AG04450 (cell line): ENCODE data around the gene SHROOM4. TPM values are rescaled to one million over a fixed set of nuclear protein-coding genes. Genes with fewer than 3 reads are reported as not detected.

ENCODE experiments used
- CTCF ChIA-PET: fragments of 300-600, 350-600 bp; formaldehyde crosslinking; extraction: SDS; loops from one replicate; lab custom pipeline; 2022; ENCODE audit warnings: antibody characterized with exemption, inconsistent platforms; lab: Charles Lee
- POLR2A ChIA-PET: fragments of 350-600 bp; formaldehyde crosslinking; extraction: SDS; loops from one replicate; lab custom pipeline; 2021; ENCODE audit warnings: antibody characterized with exemption, inconsistent platforms; lab: Yijun Ruan, JAX
- DNase-seq: peaks from one replicate; pipeline ENCODE4 v3.0.0-alpha.2; 2011; ENCODE audit warnings: low read depth, low spot score
- H3K27ac ChIP-seq: one replicate; pipeline ENCODE4 v1.5.1; 2012; ENCODE audit warnings: low read depth, low read length, control low read depth
- H3K27me3 ChIP-seq: one replicate; pipeline ENCODE4 v1.6.0; 2012; ENCODE audit warnings: low read length; ENCODE audit not compliant: control insufficient read depth, insufficient read depth
- H3K4me3 ChIP-seq: 2 replicates; pipeline ENCODE4 v1.5.1; 2011; ENCODE audit warnings: mild to moderate bottlenecking, low read depth, low read length, control low read depth
- H3K9me3 ChIP-seq: 2 replicates; pipeline ENCODE4 v1.5.1; 2012; ENCODE audit warnings: low read length; ENCODE audit not compliant: control insufficient read depth, insufficient read depth
- polyA plus RNA-seq: library from polyadenylated mRNA; depleted of rRNA; stranded (reverse); fragments of >200 nt; gene quantifications from 2 replicates; pipeline ENCODE4 v1.2.3, GENCODE V29; 2011
- TF ChIP-seq, protein P1 (sequence below): IDR thresholded peaks from 2 replicates; pipeline ENCODE4 v1.5.1; 2011; ENCODE audit warnings: low read depth, low read length, control low read depth, inconsistent platforms

SHROOM4 gene
- polyA plus RNA-seq, 1 experiment: 1.0 TPM

DNA sequence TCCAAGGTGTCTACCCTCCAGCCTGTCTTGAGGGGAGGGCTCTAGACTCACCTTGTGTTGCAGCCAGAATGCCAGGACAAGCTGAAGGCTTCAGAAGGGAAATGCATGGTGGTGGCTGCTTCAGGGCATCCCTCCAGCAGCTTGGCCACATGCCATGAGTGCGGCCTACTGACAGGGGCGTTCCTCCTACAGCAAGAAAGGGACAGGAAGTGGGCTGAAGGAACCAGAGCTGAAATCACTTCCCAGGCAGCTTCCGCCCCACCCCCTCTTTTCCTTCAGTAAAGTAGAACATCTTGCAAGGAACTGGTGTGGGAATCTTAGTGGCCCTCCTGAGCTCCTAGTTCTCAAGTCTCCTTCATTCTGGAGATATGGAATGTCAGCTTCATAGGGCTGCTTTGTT lies 175.9 kb downstream of the SHROOM4 start:
- POLR2A ChIA-PET: no interaction called here
- Histone ChIP-seq H3K9me3 (no peaks in the 10 kb centered on the region), H3K27me3 (no peaks in the 10 kb centered on the region), H3K4me3 (no peak overlapping the region), H3K27ac (no peak overlapping the region)
- CTCF ChIA-PET: no interaction called here
- no peak for DNase-seq
- TF ChIP-seq, protein P1, sequence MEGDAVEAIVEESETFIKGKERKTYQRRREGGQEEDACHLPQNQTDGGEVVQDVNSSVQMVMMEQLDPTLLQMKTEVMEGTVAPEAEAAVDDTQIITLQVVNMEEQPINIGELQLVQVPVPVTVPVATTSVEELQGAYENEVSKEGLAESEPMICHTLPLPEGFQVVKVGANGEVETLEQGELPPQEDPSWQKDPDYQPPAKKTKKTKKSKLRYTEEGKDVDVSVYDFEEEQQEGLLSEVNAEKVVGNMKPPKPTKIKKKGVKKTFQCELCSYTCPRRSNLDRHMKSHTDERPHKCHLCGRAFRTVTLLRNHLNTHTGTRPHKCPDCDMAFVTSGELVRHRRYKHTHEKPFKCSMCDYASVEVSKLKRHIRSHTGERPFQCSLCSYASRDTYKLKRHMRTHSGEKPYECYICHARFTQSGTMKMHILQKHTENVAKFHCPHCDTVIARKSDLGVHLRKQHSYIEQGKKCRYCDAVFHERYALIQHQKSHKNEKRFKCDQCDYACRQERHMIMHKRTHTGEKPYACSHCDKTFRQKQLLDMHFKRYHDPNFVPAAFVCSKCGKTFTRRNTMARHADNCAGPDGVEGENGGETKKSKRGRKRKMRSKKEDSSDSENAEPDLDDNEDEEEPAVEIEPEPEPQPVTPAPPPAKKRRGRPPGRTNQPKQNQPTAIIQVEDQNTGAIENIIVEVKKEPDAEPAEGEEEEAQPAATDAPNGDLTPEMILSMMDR: no peak

DNA sequence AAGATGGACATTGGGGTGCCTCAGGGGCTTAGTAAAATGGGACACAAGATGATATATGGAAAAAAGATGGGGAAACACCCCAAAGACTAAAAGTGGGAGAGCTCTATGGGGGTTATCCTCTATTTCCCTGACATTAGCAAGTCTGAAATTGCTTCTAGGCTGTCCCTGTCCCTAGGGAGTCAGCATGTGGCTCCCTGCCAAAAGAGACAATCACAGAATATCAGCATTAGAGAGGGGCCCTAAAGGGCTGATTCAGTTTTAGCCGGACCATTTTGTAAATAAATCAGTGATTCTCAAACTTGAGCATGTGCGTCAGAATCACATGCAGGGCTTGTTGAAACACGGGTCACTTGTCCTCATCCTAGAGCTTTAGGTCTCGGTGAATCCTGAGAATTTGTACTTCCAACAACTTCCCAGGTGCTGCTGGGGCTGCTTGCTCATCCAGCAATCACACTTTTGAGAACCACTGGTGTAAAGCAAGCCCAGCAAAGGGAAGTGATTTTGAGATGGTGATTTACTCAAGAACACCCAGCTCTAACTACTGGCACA lies 178.1 kb downstream of the SHROOM4 start:
- no peaks in the 10 kb centered on the region for H3K9me3 ChIP-seq
- TF ChIP-seq, protein P1: no peak
- DNase-seq: no peak
- no peak overlapping the region for H3K4me3 ChIP-seq
- no peaks in the 10 kb centered on the region for H3K27me3 ChIP-seq
- H3K27ac ChIP-seq: no peak overlapping the region
- CTCF ChIA-PET: no interaction called here
- POLR2A ChIA-PET: no interaction called here

DNA sequence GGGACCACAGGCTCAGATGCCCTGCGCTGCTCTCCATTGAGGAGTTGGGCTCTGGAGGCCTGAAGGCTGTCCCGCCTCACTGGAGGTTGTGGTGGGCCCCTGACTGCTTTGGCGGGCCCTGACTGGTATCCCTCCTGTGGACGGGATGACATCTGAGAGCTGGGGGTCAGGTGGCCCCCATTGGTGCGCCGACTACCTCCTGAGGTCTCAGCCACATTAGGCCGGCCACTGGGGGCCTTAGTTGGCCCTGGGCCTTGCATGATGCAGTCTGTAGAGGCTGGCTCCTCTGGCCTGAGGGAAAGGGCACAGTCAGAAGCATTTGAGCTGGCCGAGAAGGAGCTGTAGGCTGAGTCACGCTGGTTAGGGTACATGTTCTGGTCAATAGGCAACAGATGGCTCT lies 178.8 kb downstream of the SHROOM4 start:
- no peak overlapping the region for H3K4me3 ChIP-seq
- H3K27ac ChIP-seq: no peak overlapping the region
- no peak for DNase-seq
- TF ChIP-seq, protein P1: no peak
- CTCF ChIA-PET: no interaction called here
- H3K27me3 ChIP-seq: no peaks in the 10 kb centered on the region
- POLR2A ChIA-PET: no interaction called here
- no peaks in the 10 kb centered on the region for H3K9me3 ChIP-seq

DNA sequence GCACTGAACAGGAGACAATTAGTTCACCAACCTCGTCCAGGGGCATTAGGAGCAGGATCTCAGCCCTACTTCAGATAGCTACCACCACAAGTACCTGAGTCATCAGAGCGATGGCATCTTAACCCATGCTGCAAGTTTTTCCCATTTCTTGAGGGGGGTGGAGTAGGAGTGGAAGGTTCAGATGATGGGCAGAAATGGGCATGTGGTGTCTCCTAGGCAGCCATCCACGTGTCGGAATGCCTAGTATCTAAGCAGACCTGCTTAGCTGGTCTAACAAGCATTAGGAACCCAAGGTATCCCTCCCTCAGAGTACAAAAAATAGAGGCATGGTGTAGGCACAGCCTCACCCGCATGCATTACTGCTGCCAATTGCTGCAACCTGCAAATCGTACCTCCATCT lies 184.2 kb downstream of the SHROOM4 start:
- DNase-seq: no peak
- Histone ChIP-seq H3K27me3 (no peaks in the 10 kb centered on the region), H3K27ac (no peak overlapping the region), H3K4me3 (no peak overlapping the region), H3K9me3 (no peaks in the 10 kb centered on the region)
- TF ChIP-seq, protein P1: no peak
- ChIA-PET CTCF (no interaction called here), POLR2A (no interaction called here)

DNA sequence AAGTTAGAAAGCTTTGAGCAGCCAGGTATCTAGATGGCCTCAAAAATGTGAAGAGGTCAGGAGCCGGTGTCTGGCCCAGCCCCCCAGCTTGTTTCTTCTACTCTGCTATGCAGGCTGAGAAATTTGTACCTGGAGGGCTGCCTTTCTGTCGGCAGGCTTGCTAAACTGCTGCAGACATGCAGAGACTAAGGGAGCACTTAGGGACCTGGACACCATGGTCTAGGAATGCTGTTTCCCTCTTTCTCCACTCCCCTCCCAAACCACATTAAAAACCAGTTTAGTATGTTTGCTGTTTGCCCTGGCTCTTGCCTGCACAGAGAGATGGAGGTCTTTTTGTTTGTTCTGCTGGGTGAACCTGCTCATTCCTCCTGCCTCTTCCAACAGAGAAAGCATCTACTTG lies 186.3 kb downstream of the SHROOM4 start:
- H3K4me3 ChIP-seq: no peak overlapping the region
- H3K27ac ChIP-seq: no peak overlapping the region
- no peak for DNase-seq
- no peaks in the 10 kb centered on the region for H3K9me3 ChIP-seq
- TF ChIP-seq, protein P1: no peak
- no peaks in the 10 kb centered on the region for H3K27me3 ChIP-seq
- POLR2A ChIA-PET: no interaction called here
- CTCF ChIA-PET: no interaction called here
